Heart left ventricle (tissue), 16 donors: Measurements from ENCODE around the gene SPDYE3. TPM values are rescaled to one million over a fixed set of nuclear protein-coding genes. Genes with fewer than 3 reads are reported as not detected.
"Not testable (repeated sequence)": the region's sequence is repeated elsewhere in the genome, so short reads cannot be mapped to it uniquely, and the experiment has no call there.

Experiments
- ATAC-seq, 4 donors: fragments of 200-7000 bp; cut with Tn5 transposase; one replicate each; pipeline ENCODE4 v1.9.1; 2020 to 2022; ENCODE audit warnings: moderate library complexity in 4 of 4, mild to moderate bottlenecking in 3 of 4, moderate number of reproducible peaks in 1 of 4
- DNase-seq, 5 donors: peaks; one replicate each; pipeline ENCODE4 v3.0.0-alpha.2; 2020
- H3K27ac ChIP-seq, 12 donors: fragments of 200-600 bp; sonication (generic) in 4 of 12; one replicate each; pipeline versions ENCODE4 v1.5.0 to v1.8.0; 2016 to 2022; ENCODE audit warnings: mild to moderate bottlenecking in 2 of 12
- H3K27me3 ChIP-seq, 9 donors: fragments of 200-600 bp; sonication (generic) in 2 of 9; one replicate each; pipeline versions ENCODE4 v1.5.1 to v1.8.0; 2016 to 2022; ENCODE audit warnings: mild to moderate bottlenecking in 3 of 9
- H3K36me3 ChIP-seq, 9 donors: fragments of 200-600 bp; sonication (generic) in 2 of 9; one replicate each; pipeline versions ENCODE4 v1.5.0 to v1.8.0; 2018 to 2022; ENCODE audit warnings: mild to moderate bottlenecking in 2 of 9
- H3K4me1 ChIP-seq, 12 donors: fragments of 200-600 bp; sonication (generic) in 4 of 12; one replicate each; pipeline versions ENCODE4 v1.5.0 to v1.8.0; 2016 to 2022; ENCODE audit warnings: mild to moderate bottlenecking in 3 of 12
- H3K4me3 ChIP-seq, 12 donors: fragments of 200-600 bp; sonication (generic) in 4 of 12; one replicate each; pipeline versions ENCODE4 v1.5.0 to v1.8.0; 2017 to 2022; ENCODE audit warnings: mild to moderate bottlenecking in 9 of 12, moderate library complexity in 4 of 12
- H3K9me3 ChIP-seq, 12 donors: fragments of 200-600 bp; sonication (generic) in 4 of 12; one replicate each; pipeline versions ENCODE4 v1.5.0 to v1.8.0; 2016 to 2022; ENCODE audit warnings: mild to moderate bottlenecking in 1 of 12
- CTCF ChIP-seq, 12 donors: fragments of 200-600 bp; sonication (generic) in 4 of 12; IDR thresholded peaks; one replicate each; pipeline versions ENCODE4 v1.5.0 to v1.8.0; 2018 to 2022; ENCODE audit warnings: antibody characterized with exemption in 12 of 12, mild to moderate bottlenecking in 5 of 12
- POLR2A ChIP-seq, 2 donors: fragments of 450-650 bp; IDR thresholded peaks; one replicate each; pipeline ENCODE4 v1.6.1; 2017; ENCODE audit warnings: antibody characterized with exemption in 2 of 2, mild to moderate bottlenecking in 2 of 2, moderate library complexity in 2 of 2
- WGBS, 4 donors: extraction: QIAGEN DNeasy Blood & Tissue Kit in 2 of 4; methylation state at CpG; one replicate each; pipeline versions ENCODE4 v1.1.5 to v1.1.7; 2013 to 2018; 5-methylcytosine and 5-hydroxymethylcytosine counted together
- intact Hi-C, 10 donors: fragments of 100-400 bp; cut with DNase I; formaldehyde crosslinking; loops; one replicate each; pipeline versions ENCODE4 v1.11.1 to v1.14.2; 2022
- polyA plus RNA-seq, 2 donors: library from polyadenylated mRNA; stranded (reverse); fragments of 200-250 nt; gene quantifications; one replicate each; pipeline ENCODE4 v1.2.3, GENCODE V29; 2013
- total RNA-seq, 9 donors: library from RNA; depleted of rRNA in 2 of 9; stranded (reverse); fragments of >200 nt in 2 of 9; fragmentation: NEBNext Ultra II Directional in 3 of 9; extraction: Animal tissue kit (Norgen Biotek cat#: 25700) in 3 of 9; gene quantifications; one replicate each; pipeline versions ENCODE4 v1.1.0 to v1.2.4, GENCODE V29; 2016 to 2023
- donor health status: ischemic (EF 13 %, LVEDD 7.1; RV severe dilation, severe dysfunction).
- donor health status: healthy with polysubstance abuse.
- donor health status: DM: no; HTN: yes; CAD: no.
- donor health status: DM: no; HTN: no; CAD: no.
- donor health status: ischemic (EF 25% LVEDD 6.9; RV normal size, moderate dysfunction).
- donor health status: ischemic (EF 25% LVEDD 5.7; RV mildly dilated, moderate dysfunction).
- donor health status: healthy.
- donor health status: DM: yes; HTN: yes; CAD: no.
- donor health status: ischemic (EF 35%, LVEDD 5.7; RV mildly dilated, moderate dysfunction).
- donor health status: nonischemic (EF 11% LVEDD 7.7; RV severe dilation, severe dysfunction).
- donor health status: DM: yes; HTN: yes; CAD: no.
- donor health status: PGD.
- donor health status: ischemic (EF 29% LVEDD 5.4; RV normal size, mild dysfunction).
- donor health status: nonischemic (EF 23%, LVEDD 6.1; RV moderate dilation, normal function).

SPDYE3 gene
- total and polyA plus RNA-seq, 11 donors, result 0.03 to 0.15 TPM; not detected in 9

GRCh38 chr7:100363098-100363497 lies 55.6 kb downstream of the SPDYE3 start:
- TF ChIP-seq CTCF (IDR thresholded peaks at IDR 0.05), result no peak
- no peak for TF ChIP-seq POLR2A (IDR thresholded peaks at IDR 0.05)
- Histone ChIP-seq H3K4me1 (peaks cover 0 to 34% (median 0%) of the 10 kb centered on the region in 12 donors), H3K9me3 (no peaks in the 10 kb centered on the region), H3K27ac (no peak overlapping the region), H3K4me3 (no peak overlapping the region), H3K36me3 (peaks cover 0 to 85% (median 62%) of the 10 kb centered on the region in 9 donors), H3K27me3 (no peaks in the 10 kb centered on the region)
- intact Hi-C loops, result no loop called here
- ATAC-seq, result no peak
- DNase-seq, result no peak

- WGBS, 4 donors, result 95 to 97% (median 96%) methylated on average over 7 of the region's 7 CpGs
- DNase-seq, result peak in 1 of 5 donors; percentile 2
- ATAC-seq, intact Hi-C loops, H3K27ac ChIP-seq, H3K27me3 ChIP-seq, H3K4me3 ChIP-seq, H3K9me3 ChIP-seq: not testable (repeated sequence)
- Histone ChIP-seq H3K36me3 (peaks cover 0 to 79% (median 55%) of the 10 kb centered on the region in 9 donors), H3K4me1 (peaks cover 0 to 41% (median 0%) of the 10 kb centered on the region in 12 donors)
Observed at GRCh38 chr7:100363797-100364196, 56.3 kb downstream of the SPDYE3 start.

- Histone ChIP-seq H3K27me3 (no peaks in the 10 kb centered on the region), H3K9me3 (no peaks in the 10 kb centered on the region), H3K4me1 (peaks cover 0 to 46% (median 0%) of the 10 kb centered on the region in 12 donors), H3K4me3 (no peak overlapping the region), H3K27ac (no peak overlapping the region), H3K36me3 (peaks cover 0 to 73% (median 52%) of the 10 kb centered on the region in 9 donors)
- intact Hi-C loops, result no loop called here
- 87 to 89% (median 87%) methylated on average over 6 of the region's 6 CpGs for WGBS, 4 donors
- TF ChIP-seq CTCF (IDR thresholded peaks at IDR 0.05) (no peak), POLR2A (IDR thresholded peaks at IDR 0.05) (no peak)
- ATAC-seq (no peak), DNase-seq (no peak)
Observed at GRCh38 chr7:100364480-100364879, 57.0 kb downstream of the SPDYE3 start.

GRCh38 chr7:100365998-100366367 lies 58.5 kb downstream of the SPDYE3 start:
- H3K27ac ChIP-seq, result peak overlapping the region in 1 of 12 donors; percentile 71
- peaks cover 0 to 58% (median 38%) of the 10 kb centered on the region in 9 donors for H3K36me3 ChIP-seq
- DNase-seq, result peak in 2 of 5 donors; percentile 3 to 20
- H3K4me3 ChIP-seq, H3K9me3 ChIP-seq, ATAC-seq, H3K27me3 ChIP-seq, intact Hi-C loops: not testable (repeated sequence)
- peaks cover 0 to 59% (median 0%) of the 10 kb centered on the region in 12 donors for H3K4me1 ChIP-seq
- 94 to 97% (median 96%) methylated on average over 7 of the region's 7 CpGs for WGBS, 4 donors

GRCh38 chr7:100366411-100367250 lies 59.1 kb downstream of the SPDYE3 start:
- Histone ChIP-seq H3K9me3 (no peaks in the 10 kb centered on the region), H3K27me3 (no peaks in the 10 kb centered on the region), H3K27ac (peak overlapping the region in 1 of 12 donors; percentile 88), H3K36me3 (peaks cover 0 to 51% (median 32%) of the 10 kb centered on the region in 9 donors), H3K4me3 (no peak overlapping the region), H3K4me1 (peaks cover 0 to 63% (median 0%) of the 10 kb centered on the region in 12 donors)
- peak in 1 of 5 donors; percentile 26 for DNase-seq
- ATAC-seq, result no peak
- no peak for TF ChIP-seq POLR2A (IDR thresholded peaks at IDR 0.05)
- no peak for TF ChIP-seq CTCF (IDR thresholded peaks at IDR 0.05)
- WGBS, 4 donors, result 84 to 89% (median 88%) methylated on average over 16 of the region's 16 CpGs
- intact Hi-C loops, result no loop called here
